ENCODE results near the gene PPP1R9A. TPM values are rescaled to one million over a fixed set of nuclear protein-coding genes. Genes with fewer than 3 reads are reported as not detected.

PPP1R9A gene
- total RNA-seq, 1 experiment from 2014 or later: 13.5 TPM

DNA sequence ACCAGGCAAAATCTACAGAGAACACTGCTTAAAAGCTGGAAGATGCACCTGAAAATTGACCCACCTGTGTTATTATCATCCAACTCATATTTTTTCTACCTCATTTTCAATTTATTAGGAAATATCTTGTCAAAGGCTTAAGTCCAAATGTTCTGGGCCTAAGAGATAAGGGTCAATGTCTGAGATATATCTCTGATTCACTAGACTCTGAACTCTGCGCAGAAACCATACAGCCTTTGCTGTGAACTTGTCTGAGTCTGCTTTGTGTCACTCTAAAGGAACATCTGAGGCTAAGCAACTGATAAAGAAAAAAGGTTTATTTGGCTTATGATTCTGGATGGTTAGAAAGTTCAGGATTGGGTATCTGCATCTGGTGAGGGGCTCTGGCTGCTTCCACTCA is 413.3 kb downstream of the PPP1R9A start:
- no peak for DNase-seq (ENCODE audit: low read depth, low spot score)
- Histone ChIP-seq H4K20me1 (ENCODE audit: insufficient read depth) (no peaks in the 10 kb centered on the region), H3K27me3 (ENCODE audit: insufficient read depth, low read length) (no peaks in the 10 kb centered on the region), H2AFZ (ENCODE audit: low read depth, low read length, poor library complexity, severe bottlenecking) (no peak overlapping the region), H3K4me3 (replicated peaks in 1 of 2; ENCODE audit: low read depth in 1 of 2, low read length in 2 of 2) (no peak overlapping the region), H3K79me2 (ENCODE audit: insufficient read depth, low read length) (no peaks in the 10 kb centered on the region), H3K4me1 (ENCODE audit: control insufficient read depth in 1 of 2, insufficient read depth in 2 of 2, low read length in 2 of 2) (no peaks in the 10 kb centered on the region), H3K4me2 (ENCODE audit: low read length) (no peak overlapping the region), H3K36me3 (ENCODE audit: control insufficient read depth in 1 of 2, insufficient read depth in 2 of 2, low read length in 2 of 2) (no peaks in the 10 kb centered on the region), H3K9me3 (ENCODE audit: control insufficient read depth in 1 of 2, insufficient read depth in 1 of 2, low read depth in 1 of 2, low read length in 2 of 2) (no peaks in the 10 kb centered on the region), H3K27ac (ENCODE audit: low read depth, low read length) (no peak overlapping the region), H3K9ac (ENCODE audit: low read length) (no peak overlapping the region), H3K9me2 (ENCODE audit: insufficient read depth) (no peaks in the 10 kb centered on the region)
- TF ChIP-seq CTCF (IDR thresholded peaks at IDR 0.05 in 2 of 3, conservative IDR thresholded peaks at IDR 0.05 in 1 of 3; ENCODE audit: borderline replicate concordance in 1 of 3, insufficient read depth in 1 of 3, low read depth in 2 of 3, low read length in 2 of 3): no peak
- no peak for TF ChIP-seq SRF (IDR thresholded peaks at IDR 0.05; ENCODE audit: low read depth)
- TF ChIP-seq TCF7L2 (IDR thresholded peaks at IDR 0.05; ENCODE audit: borderline replicate concordance, extremely low read depth, insufficient read depth, insufficient read length): no peak
- TF ChIP-seq SP1 (IDR thresholded peaks at IDR 0.05; ENCODE audit: low read depth): no peak
- TF ChIP-seq ZBTB33 (IDR thresholded peaks at IDR 0.05; ENCODE audit: extremely low read depth, insufficient replicate concordance, low read length): no peak
- no peak for TF ChIP-seq CEBPB (IDR thresholded peaks at IDR 0.05; ENCODE audit: low read depth)
- TF ChIP-seq CBX3 (IDR thresholded peaks at IDR 0.05; ENCODE audit: low read depth): no peak
- no peak for TF ChIP-seq EZH2 (IDR thresholded peaks at IDR 0.05)
- TF ChIP-seq ZNF274 (IDR thresholded peaks at IDR 0.05; ENCODE audit: low read depth, low read length): no peak
- no peak for TF ChIP-seq EZH2phosphoT487 (IDR thresholded peaks at IDR 0.05; ENCODE audit: borderline replicate concordance)
- no peak for TF ChIP-seq RAD21 (IDR thresholded peaks at IDR 0.05; ENCODE audit: low read depth)
- TF ChIP-seq POLR2AphosphoS5 (IDR thresholded peaks at IDR 0.05; ENCODE audit: low read depth, low read length): no peak
- no peak for TF ChIP-seq ATF3 (IDR thresholded peaks at IDR 0.05)
- TF ChIP-seq ZFX (IDR thresholded peaks at IDR 0.05): no peak
- TF ChIP-seq POLR2A (IDR thresholded peaks at IDR 0.05; ENCODE audit: borderline replicate concordance, extremely low read depth, insufficient read depth, insufficient read length): no peak
- TF ChIP-seq YY1 (IDR thresholded peaks at IDR 0.05; ENCODE audit: extremely low read depth, insufficient replicate concordance, low read depth, low read length): no peak
- no peak for TF ChIP-seq MAX (IDR thresholded peaks at IDR 0.05)
- no peak for TF ChIP-seq SIN3A (IDR thresholded peaks at IDR 0.05; ENCODE audit: low read depth)
- intact Hi-C loops (cut with micrococcal nuclease): no loop called here
- BruUV-seq (replicated peaks): no TSS peak
- ATAC-seq: no peak
- POLR2A ChIA-PET: no interaction called here
- RAD21 ChIA-PET (ENCODE audit: low non-redundant PET in 1 of 2, low total read pairs in 2 of 2, uncharacterized antibody in 2 of 2, unreplicated experiment in 2 of 2): interaction anchor here in 1 of 2 experiments (0.7 kb wide), 1 partner anchor 342 kb away, joined by 3 read pairs; no protein-coding TSS in a partner anchor
- CTCF ChIA-PET: no interaction called here
